GM18951 (cell line): ENCODE data around the gene PLEK.

Source experiments
- POLR2A ChIP-seq: IDR thresholded peaks from 4 replicates; pipeline ENCODE4 v1.6.1; 2011; ENCODE audit warnings: mild to moderate bottlenecking; ENCODE audit not compliant: insufficient read length, insufficient read depth; ENCODE audit errors: extremely low read depth
- in situ Hi-C: fragments of 300-500 bp; cut with MboI; formaldehyde crosslinking; loops from one replicate; pipeline ENCODE4 v1.12.0; 2022; ENCODE audit warnings: low sequenced_read_pairs, mixed read lengths, inconsistent platforms; ENCODE audit not compliant: unreplicated experiment

PLEK gene

GRCh38 chr2:68420254-68420910 is 55.3 kb downstream of the PLEK start:
- TF ChIP-seq POLR2A, result no peak
- in situ Hi-C loops, result no loop called here

DNA sequence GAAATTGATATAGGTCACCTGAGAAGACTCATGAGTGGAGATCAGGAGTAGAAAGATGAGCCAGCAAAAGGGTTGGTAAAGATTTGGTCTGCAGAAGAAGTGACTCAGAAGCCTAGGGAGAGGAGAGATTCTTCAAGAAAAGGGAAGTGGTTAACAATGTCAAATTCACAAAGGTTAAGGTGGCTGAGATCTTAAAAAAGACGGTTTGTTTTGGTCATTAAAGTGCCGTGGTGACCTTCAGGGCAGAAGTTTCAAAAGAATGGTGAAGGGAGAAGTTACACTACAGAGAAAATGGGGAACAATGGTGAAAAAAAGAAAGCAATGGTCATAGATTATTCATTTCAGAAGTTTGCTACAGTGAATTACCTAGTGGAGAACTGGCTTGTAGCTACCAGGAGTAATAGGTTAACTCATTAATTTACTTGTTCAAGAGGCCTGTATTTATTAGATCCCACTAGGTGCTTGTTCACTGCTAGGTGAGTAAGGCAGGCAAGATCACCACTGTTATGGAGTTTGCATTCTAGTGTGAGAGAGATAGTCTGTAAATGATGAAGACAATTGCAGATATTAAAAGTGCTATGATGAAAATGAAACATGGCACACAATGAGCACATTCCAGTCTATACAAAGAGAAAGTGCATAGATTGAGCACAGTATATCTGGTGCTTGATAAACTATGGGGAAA is 59.0 kb downstream of the PLEK start:
- in situ Hi-C loops, result no loop called here
- no peak for TF ChIP-seq POLR2A

DNA sequence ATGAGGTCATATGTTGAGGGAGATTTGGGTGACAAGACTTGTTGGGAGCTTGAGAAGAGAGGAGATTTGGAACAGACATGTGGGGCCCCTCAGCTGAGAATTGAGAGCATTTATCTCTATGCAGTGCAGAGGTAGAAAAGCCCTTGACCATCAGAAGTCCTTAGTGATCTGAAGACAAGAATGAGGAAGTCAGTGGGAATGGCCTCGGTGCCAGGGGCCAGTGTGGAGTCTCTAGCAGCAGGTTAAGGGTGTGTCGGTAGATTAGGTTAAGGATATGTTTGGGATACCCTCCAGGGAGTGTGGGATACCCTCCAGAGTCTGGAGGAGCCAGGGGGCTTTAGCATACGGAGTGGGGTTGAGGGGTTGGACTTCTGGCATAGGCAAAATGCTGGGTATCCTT is 60.4 kb downstream of the PLEK start:
- TF ChIP-seq POLR2A, result no peak
- in situ Hi-C loops, result no loop called here

- in situ Hi-C loops, result no loop called here
These were observed 61.4 kb downstream of the PLEK start for GRCh38 chr2:68426446-68426845.

GRCh38 chr2:68426848-68427579 is 61.9 kb downstream of the PLEK start:
- in situ Hi-C loops, result no loop called here
- no peak for TF ChIP-seq POLR2A

More at GRCh38 chr2:68426446-68426845, 61.4 kb downstream of the PLEK start:
- TF ChIP-seq POLR2A, result no peak

DNA sequence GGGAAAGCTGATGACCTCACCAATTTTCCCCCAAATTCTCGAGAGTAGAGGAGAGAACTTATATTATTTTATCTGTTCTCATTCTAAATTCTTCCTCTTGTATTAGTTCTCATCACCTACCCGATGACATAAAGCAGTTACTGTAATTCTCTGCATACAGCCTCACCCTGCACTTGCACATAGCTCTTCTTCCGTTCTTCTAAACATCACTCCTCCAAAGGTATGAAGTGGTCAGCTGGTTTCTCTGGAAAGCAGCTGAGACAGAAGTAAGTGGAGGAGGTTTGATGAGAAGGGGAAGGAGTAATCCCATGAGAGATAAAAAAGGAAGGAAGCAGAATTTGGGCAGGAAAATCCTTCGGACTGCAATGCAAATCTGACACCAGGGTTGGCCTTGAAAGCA is 63.0 kb downstream of the PLEK start:
- in situ Hi-C loops, result no loop called here
- TF ChIP-seq POLR2A, result no peak

- TF ChIP-seq POLR2A, result no peak
- in situ Hi-C loops, result no loop called here
These were observed 63.7 kb downstream of the PLEK start for GRCh38 chr2:68428746-68429145.

GRCh38 chr2:68429311-68429826 is 64.3 kb downstream of the PLEK start:
- in situ Hi-C loops, result no loop called here
- TF ChIP-seq POLR2A, result no peak

DNA sequence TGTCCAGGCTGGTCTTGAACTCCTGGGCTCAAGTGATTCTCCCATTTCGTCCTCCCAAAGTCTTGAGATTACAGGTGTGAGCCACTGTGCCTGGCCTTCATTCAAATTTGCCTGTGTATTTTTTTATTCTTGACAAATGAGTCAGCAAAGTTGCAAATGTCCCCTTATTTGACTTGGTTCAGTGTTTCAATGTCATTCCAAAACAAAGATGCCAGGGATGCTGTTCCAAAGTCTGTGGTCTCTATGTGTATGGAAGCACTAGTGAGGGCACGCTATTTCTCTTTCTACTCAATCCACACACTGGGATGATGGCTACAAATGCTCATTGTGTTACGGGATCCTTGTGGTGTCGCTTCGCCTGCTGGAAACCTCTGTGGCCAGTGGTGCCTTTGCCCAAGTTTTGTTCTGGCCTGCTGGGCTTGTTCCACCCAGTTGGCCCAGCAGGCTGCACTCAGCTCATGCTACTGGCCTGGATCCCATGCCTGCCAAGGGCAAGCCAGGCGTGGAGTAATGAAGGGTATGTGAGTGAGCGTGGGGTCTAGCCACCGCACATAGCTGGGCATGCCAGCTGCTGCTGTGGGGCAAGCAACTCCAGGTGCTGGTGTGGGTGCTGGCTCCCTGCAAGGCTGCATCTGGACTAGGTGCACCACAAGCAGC is 66.4 kb downstream of the PLEK start:
- no peak for TF ChIP-seq POLR2A
- in situ Hi-C loops, result no loop called here

DNA sequence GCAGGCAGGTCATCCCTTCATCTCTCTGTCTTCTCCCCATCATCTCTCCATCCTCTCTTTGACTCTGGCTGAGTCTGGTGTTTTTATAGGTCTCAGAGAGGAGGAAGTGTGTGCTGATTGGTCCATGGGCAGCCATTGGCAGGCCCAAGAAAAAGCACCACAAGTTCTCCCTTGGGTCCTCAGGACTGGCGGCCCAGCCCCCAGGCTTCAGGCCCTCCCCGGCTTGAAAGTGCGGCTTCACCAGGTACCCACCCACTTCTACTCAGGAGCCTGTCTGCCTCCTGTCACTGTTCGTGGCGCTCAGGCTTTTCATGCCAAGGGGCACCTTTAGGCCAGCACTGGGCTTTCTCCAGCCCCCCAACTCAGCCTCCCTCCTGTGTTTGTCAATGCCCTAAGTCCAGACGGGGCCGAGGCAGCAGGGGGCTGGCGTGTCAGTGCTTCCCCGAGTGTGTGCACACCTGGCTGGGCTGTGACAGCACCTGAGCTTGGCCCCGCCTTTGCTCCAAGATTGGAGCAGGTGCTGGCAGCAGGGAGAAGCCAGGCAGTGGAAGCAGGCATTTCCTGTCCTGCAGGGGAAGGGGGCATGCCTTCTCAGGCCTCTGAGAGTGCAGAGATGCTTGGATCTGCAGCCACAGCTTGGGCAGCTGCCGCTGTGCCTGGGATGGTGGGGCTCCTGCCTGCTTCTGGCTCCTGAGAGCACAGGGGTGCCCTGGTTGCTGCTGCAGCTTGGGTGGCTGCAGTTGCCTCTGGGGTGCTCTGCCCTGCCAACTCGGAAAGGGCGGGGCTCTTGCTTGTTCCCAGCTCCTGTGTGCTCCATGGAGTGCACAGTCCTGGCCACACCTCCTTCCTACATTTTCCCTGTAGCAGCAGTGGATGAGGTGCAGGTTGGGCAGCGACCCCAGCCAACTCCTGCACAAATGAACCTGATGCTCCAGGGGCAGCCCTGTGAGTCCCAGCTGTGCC is 67.9 kb downstream of the PLEK start:
- in situ Hi-C loops, result no loop called here
- TF ChIP-seq POLR2A, result no peak

- in situ Hi-C loops, result loop anchor here (5.0 kb wide), 1 partner anchor 78 kb away; no protein-coding TSS in a partner anchor
These were observed 69.9 kb downstream of the PLEK start for GRCh38 chr2:68434981-68435380.

DNA sequence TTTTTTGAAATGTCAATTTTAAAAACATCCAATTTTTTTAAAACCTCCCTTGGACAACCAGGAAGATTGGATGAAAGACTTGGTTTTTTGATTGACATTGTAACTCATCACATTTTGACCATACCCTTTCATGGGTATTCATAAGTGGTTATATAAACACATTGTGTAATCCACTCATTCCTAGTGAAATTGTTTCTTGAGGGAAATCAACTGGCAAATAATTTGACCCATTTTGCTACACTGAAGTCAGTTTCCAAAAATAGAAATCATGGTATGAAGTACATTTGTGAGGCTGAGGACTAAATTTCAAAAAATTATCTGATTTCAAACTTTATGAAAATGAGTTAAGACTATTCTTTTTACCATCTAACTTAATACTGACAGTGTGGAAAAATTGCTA is 70.5 kb downstream of the PLEK start:
- no peak for TF ChIP-seq POLR2A
- in situ Hi-C loops, result loop anchor here (5.0 kb wide), 1 partner anchor 78 kb away; no protein-coding TSS in a partner anchor

More at GRCh38 chr2:68434981-68435380, 69.9 kb downstream of the PLEK start:
- TF ChIP-seq POLR2A, result no peak
